GM12891 (cell line): Measurements from ENCODE around the gene IGF2R.

Experiments used
- POLR2A ChIP-seq: IDR thresholded peaks from 2 replicates; pipeline ENCODE4 v1.6.1; 2011; ENCODE audit warnings: low read depth, low read length, control low read depth
- POLR2AphosphoS5 ChIP-seq: IDR thresholded peaks from 2 replicates; pipeline ENCODE4 v1.6.1; 2011; ENCODE audit warnings: low read depth, low read length, control low read depth
- SPI1 ChIP-seq: IDR thresholded peaks from 2 replicates; pipeline ENCODE4 v1.6.1; 2011; ENCODE audit warnings: low read depth, low read length, control low read depth
- TAF1 ChIP-seq: IDR thresholded peaks from 2 replicates; pipeline ENCODE4 v1.6.1; 2011; ENCODE audit warnings: low read depth, low read length, control low read depth

- no peak for TF ChIP-seq POLR2A
- TF ChIP-seq SPI1, result no peak
- no peak for TF ChIP-seq POLR2AphosphoS5
- no peak for TF ChIP-seq TAF1
Measured at GRCh38 chr6:159934181-159934580, 34.7 kb upstream of the IGF2R start.
